ENCODE measurements around the gene SCGN.
"Not testable (repeated sequence)": the region's sequence is repeated elsewhere in the genome, so short reads cannot be mapped to it uniquely, and the experiment has no call there.

The SCGN gene

DNA sequence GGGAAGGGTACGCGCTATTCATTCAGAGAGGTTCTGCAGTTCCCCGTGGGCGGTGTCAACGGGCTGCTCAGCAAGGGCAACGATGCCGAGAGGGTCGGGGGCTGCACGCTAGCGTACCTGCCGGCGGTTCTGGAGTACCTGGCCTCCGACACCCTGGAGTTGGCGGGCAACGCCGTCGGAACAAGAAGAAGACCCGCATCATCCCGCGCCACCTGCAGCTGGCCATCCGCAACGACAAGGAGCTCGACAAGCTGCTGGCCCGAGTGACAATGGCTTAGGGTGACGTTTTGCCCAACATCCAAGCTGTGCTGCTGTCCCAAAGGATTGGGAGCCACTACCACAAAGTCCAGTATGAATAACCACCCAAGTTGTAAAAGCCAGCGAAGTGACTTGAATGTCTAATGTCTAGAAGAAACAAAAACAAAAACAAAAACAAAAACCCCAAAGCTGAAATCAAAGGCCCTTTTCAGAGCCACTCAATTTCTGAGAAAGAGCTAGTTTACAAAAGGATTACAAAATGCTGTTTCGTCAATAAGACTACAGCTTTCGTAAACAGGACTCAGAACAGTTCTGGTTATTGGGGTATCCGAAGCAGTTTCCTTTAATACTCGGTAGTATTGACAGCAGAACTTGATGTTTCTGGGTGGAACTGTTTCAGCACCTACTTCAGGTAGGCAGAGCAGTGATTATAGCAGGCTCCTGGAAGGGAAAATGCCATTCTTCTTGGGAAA, 80.6 kb downstream of the SCGN start:
- DNase-seq, result no peak

GRCh38 chr6:25735261-25735660, 83.2 kb downstream of the SCGN start:
- DNase-seq, result no peak

DNA sequence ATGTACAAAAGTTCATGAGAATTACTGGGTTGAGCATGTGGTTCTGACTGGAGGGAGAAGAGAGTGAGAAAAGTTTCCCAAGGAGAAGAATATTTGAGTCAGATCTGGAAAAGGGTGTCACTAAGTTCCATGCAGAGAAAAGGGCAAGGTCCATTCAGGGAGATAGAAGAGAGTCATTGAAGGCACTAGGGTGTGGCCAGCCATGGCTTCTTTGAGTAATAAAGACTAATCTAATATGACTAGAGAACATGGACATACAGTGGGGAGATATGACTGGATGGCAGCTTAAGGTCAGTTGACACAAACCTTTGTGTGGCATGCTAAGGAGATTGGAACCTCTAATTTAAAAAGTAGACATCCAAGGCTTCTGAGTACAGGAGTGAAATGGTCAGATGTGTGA, 91.9 kb downstream of the SCGN start:
- DNase-seq, result no peak

- DNase-seq, result no peak
Measured at GRCh38 chr6:25745836-25746235, 93.8 kb downstream of the SCGN start.

- DNase-seq, result no peak
Measured at GRCh38 chr6:25746968-25747367, 95.0 kb downstream of the SCGN start.

DNA sequence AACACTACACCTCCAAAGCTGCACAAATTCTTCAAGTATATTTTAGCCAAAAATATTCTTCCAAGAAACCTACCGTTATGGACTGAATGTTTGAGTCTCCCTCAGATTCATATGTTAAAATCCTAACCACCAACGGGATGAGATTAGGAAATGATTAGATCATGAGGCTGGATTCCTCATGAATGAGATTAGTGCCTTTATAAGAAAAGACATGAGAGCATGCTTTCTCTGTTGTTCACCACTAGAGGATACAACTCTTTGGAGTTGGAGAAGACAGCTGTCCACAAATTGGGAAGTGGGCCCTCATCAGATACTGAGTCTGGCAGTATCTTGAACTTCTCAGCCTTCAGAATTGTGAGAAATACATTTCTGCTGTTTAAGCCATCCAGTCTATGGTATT, 95.5 kb downstream of the SCGN start:
- DNase-seq, result no peak

- DNase-seq, result no peak
Measured at GRCh38 chr6:25748049-25748448, 96.0 kb downstream of the SCGN start.

GRCh38 chr6:25748601-25749517, 96.8 kb downstream of the SCGN start:
- not testable (repeated sequence) for DNase-seq

DNA sequence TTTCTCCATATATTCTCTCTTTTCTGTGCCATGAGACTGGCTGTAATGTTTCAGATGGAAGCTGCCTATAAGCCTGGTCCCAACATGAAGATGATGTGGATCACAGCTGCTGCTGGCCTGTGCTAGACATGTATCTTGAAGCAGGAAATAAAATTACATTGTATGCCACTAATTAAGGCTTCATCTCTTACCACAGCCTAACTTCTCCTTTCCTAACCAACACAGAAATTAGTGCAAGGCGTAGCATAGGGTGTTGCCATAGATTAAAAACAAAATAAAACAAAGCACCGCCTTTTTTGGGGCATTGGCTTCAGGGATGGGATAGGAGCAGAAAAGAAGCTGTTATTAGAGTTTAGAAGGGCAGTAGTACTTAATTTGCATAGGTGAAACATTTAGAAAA, 97.8 kb downstream of the SCGN start:
- DNase-seq, result no peak

DNA sequence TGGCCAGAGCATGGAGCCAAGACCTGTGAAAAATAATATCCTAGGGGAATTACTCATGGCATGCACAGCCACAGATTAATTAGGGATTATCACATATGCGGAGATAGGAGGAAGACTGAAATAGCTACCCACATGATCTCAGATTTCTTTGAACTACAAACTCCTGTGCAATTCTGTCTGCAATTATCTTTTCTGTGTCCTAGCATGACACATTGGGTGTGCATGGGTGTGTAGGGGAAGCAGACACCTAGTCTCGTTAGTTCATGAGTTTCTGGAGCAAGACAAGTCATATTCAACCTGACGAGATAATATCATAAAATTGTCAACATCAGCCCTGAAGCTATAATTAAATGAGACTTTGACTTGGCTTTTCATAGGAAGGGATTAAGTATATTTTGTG, 98.9 kb downstream of the SCGN start:
- DNase-seq, result no peak

All from activated CD8-positive, alpha-beta memory T cell treated with anti-CD3 and anti-CD28 coated beads, Interleukin-2, amount 50 U/mL, for 48 hours (primary cell).